COLO829 (cell line): Measurements from ENCODE around the gene GCDH.
"Not testable (repeated sequence)": the region's sequence is repeated elsewhere in the genome, so short reads cannot be mapped to it uniquely, and the experiment has no call there.

Experiments
- DNase-seq: peaks from one replicate; pipeline ENCODE4 v3.0.0; 2012; ENCODE audit warnings: low spot score

GCDH gene

GRCh38 chr19:12890787-12891552, at the start of gene GCDH:
Gene GCDH (plus strand): TSS chr19:12891160. CDS start chr19:12891305, 145 bp downstream.
- peak; percentile 94 for DNase-seq

GRCh38 chr19:12842511-12842910, 48.4 kb upstream of the GCDH start:
- DNase-seq = no peak

GRCh38 chr19:12843328-12843727, 47.6 kb upstream of the GCDH start:
- no peak for DNase-seq

GRCh38 chr19:12843999-12844732, 46.8 kb upstream of the GCDH start:
- DNase-seq = no peak

GRCh38 chr19:12846613-12847012, 44.3 kb upstream of the GCDH start:
- DNase-seq = not testable (repeated sequence)

- peak; percentile 74 for DNase-seq
Observed at GRCh38 chr19:12847159-12848139, 43.5 kb upstream of the GCDH start.

- DNase-seq = no peak
Observed at GRCh38 chr19:12856653-12857052, 34.3 kb upstream of the GCDH start.

GRCh38 chr19:12858041-12858928, 32.7 kb upstream of the GCDH start:
- no peak for DNase-seq

- DNase-seq = no peak
Observed at GRCh38 chr19:12859546-12859945, 31.4 kb upstream of the GCDH start.

GRCh38 chr19:12864143-12864542, 26.8 kb upstream of the GCDH start:
- no peak for DNase-seq

- DNase-seq = no peak
Observed at GRCh38 chr19:12864721-12865715, 25.9 kb upstream of the GCDH start.

GRCh38 chr19:12865746-12866415, 25.1 kb upstream of the GCDH start:
- no peak for DNase-seq

GRCh38 chr19:12866416-12867119, 24.4 kb upstream of the GCDH start:
- no peak for DNase-seq

GRCh38 chr19:12867120-12868099, 23.6 kb upstream of the GCDH start:
- peak; percentile 74 for DNase-seq

GRCh38 chr19:12868540-12869112, 22.3 kb upstream of the GCDH start:
- no peak for DNase-seq

- DNase-seq = no peak
Observed at GRCh38 chr19:12871681-12872080, 19.3 kb upstream of the GCDH start.

GRCh38 chr19:12872255-12872654, 18.7 kb upstream of the GCDH start:
- DNase-seq = no peak
